Endothelial cell of umbilical vein (primary cell): ENCODE measurements around the gene FAM32A. TPM values are rescaled to one million over a fixed set of nuclear protein-coding genes. Genes with fewer than 3 reads are reported as not detected.
A peak's percentile ranks its signal among the peaks of the same experiment; 100 is the strongest.

Experiments
- BruUV-seq: library from RNA; stranded (reverse); fragments of 400-500 nt; replicated peaks from 2 replicates; lab custom pipeline; 2021; lab: Mats Ljungman, UMichigan
- CTCF ChIA-PET: fragments of 300-600, 350-600 bp; sonication (Branson Sonifier 250); formaldehyde crosslinking; loops from one replicate; lab custom pipeline; 2021; ENCODE audit warnings: antibody characterized with exemption, inconsistent platforms; lab: Charles Lee
- POLR2A ChIA-PET: fragments of 300-600, 350-600 bp; sonication (Branson Sonifier 250); formaldehyde crosslinking; loops from one replicate; lab custom pipeline; 2021; ENCODE audit warnings: antibody characterized with exemption, inconsistent platforms; lab: Charles Lee
- DNase-seq: peaks from one replicate; pipeline ENCODE4 v3.0.0-alpha.2; 2011; ENCODE audit warnings: low read depth, low spot score
- FAIRE-seq: peaks from 2 replicates; lab custom pipeline; 2011; peaks lifted over from hg19 to GRCh38; lab: Jason Lieb, UNC
- H2AFZ ChIP-seq: 2 replicates; pipeline ENCODE4 v1.6.0; 2012; ENCODE audit warnings: low read depth, low read length, control low read depth, inconsistent platforms
- H3K27ac ChIP-seq: 2 replicates; pipeline ENCODE4 v1.5.1; 2011; ENCODE audit warnings: low read depth, mild to moderate bottlenecking, control low read depth, low read length, moderate library complexity; ENCODE audit not compliant: insufficient read depth
- H3K27me3 ChIP-seq, 2 experiments: 2 replicates each; pipeline versions ENCODE4 v1.6.0 to v1.6.1; 2011; ENCODE audit warnings: low read length in 2 of 2, mixed read lengths in 1 of 2; ENCODE audit not compliant: control insufficient read depth in 2 of 2, insufficient read depth in 2 of 2
- H3K36me3 ChIP-seq, 2 experiments: 2 replicates in 1 of 2; 3 replicates in 1 of 2; pipeline ENCODE4 v1.5.1; 2011; ENCODE audit warnings: low read length in 2 of 2, mild to moderate bottlenecking in 1 of 2, moderate library complexity in 1 of 2; ENCODE audit not compliant: control insufficient read depth in 2 of 2, insufficient read depth in 2 of 2; ENCODE audit errors: extremely low read depth in 1 of 2
- H3K4me1 ChIP-seq: 3 replicates; pipeline ENCODE4 v1.5.1; 2011; ENCODE audit warnings: mild to moderate bottlenecking, low read length; ENCODE audit not compliant: control insufficient read depth, insufficient read depth; ENCODE audit errors: extremely low read depth
- H3K4me2 ChIP-seq: 2 replicates; pipeline ENCODE4 v1.6.1; 2011; ENCODE audit warnings: low read length, control low read depth, mixed read lengths; ENCODE audit not compliant: insufficient read depth
- H3K4me3 ChIP-seq, 3 experiments: fragments of 200-600 bp in 1 of 3; sonication (generic), shearing (Covaris generic) in 1 of 3; replicated peaks in 1 of 3; 2 replicates each; pipeline ENCODE4 v1.5.1; 2011 to 2016; ENCODE audit warnings: control low read depth in 3 of 3, low read length in 3 of 3, mild to moderate bottlenecking in 2 of 3, inconsistent platforms in 1 of 3, low read depth in 1 of 3, moderate library complexity in 1 of 3; ENCODE audit not compliant: insufficient read depth in 1 of 3
- H3K79me2 ChIP-seq: 2 replicates; pipeline ENCODE4 v1.6.0; 2012; ENCODE audit warnings: low read length, inconsistent platforms; ENCODE audit not compliant: control insufficient read depth, insufficient read depth
- H3K9ac ChIP-seq: replicated peaks from 2 replicates; pipeline ENCODE3; 2011; ENCODE audit warnings: low read length, control low read depth; ENCODE audit not compliant: insufficient read depth; ENCODE audit errors: extremely low read depth
- H3K9me1 ChIP-seq: replicated peaks from 3 replicates; pipeline ENCODE4 v1.6.0; 2011; ENCODE audit warnings: mild to moderate bottlenecking, low read length; ENCODE audit not compliant: control insufficient read depth, insufficient read depth; ENCODE audit errors: extremely low read depth
- H3K9me3 ChIP-seq: replicated peaks from 2 replicates; pipeline ENCODE4 v1.5.1; 2012; ENCODE audit warnings: low read length, inconsistent platforms; ENCODE audit not compliant: control insufficient read depth, insufficient read depth
- H4K20me1 ChIP-seq: replicated peaks from 2 replicates; pipeline ENCODE3; 2011; ENCODE audit warnings: mild to moderate bottlenecking, low read length; ENCODE audit not compliant: control insufficient read depth, insufficient read depth; ENCODE audit errors: extremely low read depth
- CTCF ChIP-seq, 2 donors: IDR thresholded peaks; 1 replicate in 1 of 2; 2 replicates in 1 of 2; pipeline ENCODE4 v1.5.1; 2011; ENCODE audit warnings: low read length in 2 of 2, mild to moderate bottlenecking in 2 of 2, moderate library complexity in 2 of 2, control low read depth in 1 of 2, inconsistent platforms in 1 of 2, low read depth in 1 of 2; ENCODE audit not compliant: insufficient read depth in 1 of 2; ENCODE audit errors: extremely low read depth in 1 of 2
- EZH2 ChIP-seq: IDR thresholded peaks from 2 replicates; pipeline ENCODE4 v1.6.1; 2012; ENCODE audit warnings: borderline replicate concordance, low read depth, mild to moderate bottlenecking, moderate library complexity, low read length, inconsistent platforms; ENCODE audit not compliant: severe bottlenecking
- FOS ChIP-seq: IDR thresholded peaks from 2 replicates; pipeline ENCODE4 v1.6.1; 2011; ENCODE audit warnings: mild to moderate bottlenecking, low read length, moderate library complexity, borderline replicate concordance; ENCODE audit not compliant: insufficient read depth
- GATA2 ChIP-seq: IDR thresholded peaks from 2 replicates; pipeline ENCODE4 v1.7.0; 2011; ENCODE audit warnings: low read depth, mild to moderate bottlenecking, moderate library complexity, mixed read lengths, low read length; ENCODE audit not compliant: insufficient read length, insufficient read depth
- JUN ChIP-seq: IDR thresholded peaks from 2 replicates; pipeline ENCODE4 v1.6.1; 2011; ENCODE audit warnings: borderline replicate concordance, low read depth; ENCODE audit not compliant: insufficient read length, insufficient read depth
- MAX ChIP-seq: IDR thresholded peaks from 2 replicates; pipeline ENCODE4 v1.6.1; 2011; ENCODE audit not compliant: insufficient read depth, insufficient read length
- MYC ChIP-seq: IDR thresholded peaks from one replicate; pipeline ENCODE4 v1.6.1; 2011; ENCODE audit warnings: mild to moderate bottlenecking, low read depth, low read length
- POLR2A ChIP-seq: IDR thresholded peaks from 2 replicates; pipeline ENCODE4 v1.6.1; 2012; ENCODE audit warnings: low read depth, mild to moderate bottlenecking, control low read depth, low read length
- POLR2AphosphoS5 ChIP-seq: IDR thresholded peaks from 2 replicates; pipeline ENCODE4 v1.6.1; 2012; ENCODE audit warnings: low read depth, mild to moderate bottlenecking, control low read depth, low read length, moderate library complexity; ENCODE audit not compliant: insufficient read depth
- dilution Hi-C: fragments of 300-500 bp; cut with MboI; formaldehyde crosslinking; loops from one replicate; pipeline ENCODE4 v1.15.0; 2019; ENCODE audit warnings: low sequenced_read_pairs; ENCODE audit not compliant: extremely low pct_ligation_motif_present
- intact Hi-C: fragments of 100-400 bp; cut with micrococcal nuclease; formaldehyde crosslinking; loops from one replicate; pipeline ENCODE4 v1.10.0; 2022
- polyA plus RNA-seq, 4 experiments: library from polyadenylated mRNA; depleted of rRNA in 3 of 4; stranded (reverse) in 3 of 4; unstranded in 1 of 4; fragments of >200 nt; gene quantifications; 2 replicates each; pipeline versions ENCODE4 v1.2.1 to v1.2.3, GENCODE V29; 2011 to 2012; ENCODE audit warnings: missing spikeins in 1 of 4
- total RNA-seq: library from RNA; stranded (reverse); gene quantifications from 2 replicates; pipeline ENCODE4 v1.2.3, GENCODE V29; 2021

Gene FAM32A
- total and polyA plus RNA-seq, 2 donors (not counting 3 experiments of a cell fraction or from before 2014, with no cell fraction given): 82.8 to 130 TPM

DNA sequence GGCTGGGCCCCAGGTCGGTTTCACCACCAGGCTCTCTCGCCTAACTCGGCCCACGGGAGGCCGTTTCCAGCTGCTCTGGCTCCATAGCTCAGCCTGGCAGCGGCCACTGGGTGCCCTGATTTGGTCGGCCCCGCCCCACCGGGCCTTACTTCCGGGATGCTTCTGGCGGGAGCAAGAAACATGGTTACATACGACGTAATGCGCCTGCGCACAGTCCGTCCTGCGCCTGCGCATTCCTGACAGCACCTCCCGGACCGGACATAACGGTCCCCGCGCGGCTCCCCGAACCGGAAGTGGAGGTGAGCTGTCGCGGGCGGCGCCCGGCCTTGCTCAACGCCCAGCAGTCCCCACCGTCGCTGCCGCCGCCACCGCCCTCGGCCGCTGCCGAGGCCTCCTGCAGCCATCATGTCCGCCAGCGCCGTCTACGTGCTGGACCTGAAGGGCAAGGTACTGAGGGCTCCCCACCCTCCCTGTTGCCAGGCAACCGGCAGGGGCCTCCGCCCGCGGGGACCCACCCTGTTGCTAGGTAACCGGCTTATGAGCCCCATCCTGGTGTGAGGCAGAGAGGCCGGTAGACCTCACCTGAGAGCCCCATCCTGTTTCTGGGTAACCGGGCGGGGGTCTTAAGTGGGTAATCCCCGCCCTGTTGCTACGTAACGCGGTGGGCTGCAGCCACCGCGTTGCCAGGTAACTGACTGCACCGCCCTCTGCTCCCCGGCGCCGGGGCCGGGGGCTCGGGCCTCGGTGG, 12.6 kb downstream of the FAM32A start, which contains the start of gene AP1M1:
AP1M1 (plus strand) TSS at position 290 of the 748 bp plus-strand sequence; CDS start at position 406, 116 bp downstream.
- H3K9me1 ChIP-seq: no peaks in the 10 kb centered on the region
- H3K4me3 ChIP-seq: peak within 1 kb of the TSS; percentile 95 to 96 (median 95)
- FAIRE-seq (peak; percentile 89), DNase-seq (peak; percentile 98)
- no TSS peak for BruUV-seq
- peaks cover 0 to 7% of the 10 kb centered on the region in 2 experiments for H3K36me3 ChIP-seq
- H3K4me2 ChIP-seq: peak within 1 kb of the TSS; percentile 99
- H3K9me3 ChIP-seq: no peaks in the 10 kb centered on the region
- H3K9ac ChIP-seq: peak within 1 kb of the TSS; percentile 95
- no peak for TF ChIP-seq FOS
- peak; percentile 88 for TF ChIP-seq POLR2A
- TF ChIP-seq GATA2: no peak
- no peak for TF ChIP-seq CTCF (IDR thresholded peaks at IDR 0.05; ENCODE audit: extremely low read depth in 1 of 2, insufficient read depth in 1 of 2, low read depth in 1 of 2, low read length in 2 of 2)
- no peak for TF ChIP-seq JUN
- TF ChIP-seq MYC: no peak
- TF ChIP-seq EZH2: no peak
- TF ChIP-seq MAX: peak; percentile 45
- TF ChIP-seq POLR2AphosphoS5: peak; percentile 77
- H3K79me2 ChIP-seq: peaks cover 46% of the 10 kb centered on the region
- H3K27me3 ChIP-seq: no peaks in the 10 kb centered on the region
- ChIA-PET POLR2A (interaction anchor here (0.5 to 2.0 kb wide), 2 partner anchors 12 to 153 kb away, joined by 4 to 12 read pairs; partner anchors contain the start of gene FAM32A), CTCF (interaction anchor here (1.0 to 1.4 kb wide), 6 partner anchors 12 to 571 kb away, joined by 3 to 7 read pairs (median 3); no protein-coding TSS in a partner anchor)
- dilution Hi-C loops (no loop called here), intact Hi-C loops (loop anchor here (1.0 to 5.0 kb wide), 4 partner anchors 12 to 361 kb away; partner anchors contain the start of gene FAM32A)
- H3K27ac ChIP-seq: peak within 1 kb of the TSS; percentile 81
- no peaks in the 10 kb centered on the region for H4K20me1 ChIP-seq
- H2AFZ ChIP-seq: peak within 1 kb of the TSS; percentile 88
- H3K4me1 ChIP-seq: peaks cover 21% of the 10 kb centered on the region
